Fibroblast of skin of left quadriceps (primary cell): Measurements from ENCODE around the gene CYP1A2.
"Not testable (repeated sequence)": the region's sequence is repeated elsewhere in the genome, so short reads cannot be mapped to it uniquely, and the experiment has no call there.

Experiments used
- DNase-seq, 2 experiments: peaks; one replicate each; pipeline ENCODE4 v3.0.0-alpha.2; 2013; ENCODE audit warnings: low read depth in 2 of 2

The CYP1A2 gene

GRCh38 chr15:74738239-74738638 lies 10.4 kb upstream of the CYP1A2 start:
- not testable (repeated sequence) for DNase-seq

- DNase-seq: no peak
These were observed 6.2 kb upstream of the CYP1A2 start for GRCh38 chr15:74742422-74742821.

GRCh38 chr15:74746389-74746788 lies 2.3 kb upstream of the CYP1A2 start:
- no peak for DNase-seq

- no peak for DNase-seq
These were observed 1.2 kb downstream of the CYP1A2 start for GRCh38 chr15:74749832-74750231.

- no peak for DNase-seq
These were observed 2.1 kb downstream of the CYP1A2 start for GRCh38 chr15:74750751-74751150.

GRCh38 chr15:74752011-74752410 lies 3.4 kb downstream of the CYP1A2 start:
- no peak for DNase-seq

- DNase-seq: no peak
These were observed 3.9 kb downstream of the CYP1A2 start for GRCh38 chr15:74752531-74752930.

- DNase-seq: no peak
These were observed 6.1 kb downstream of the CYP1A2 start for GRCh38 chr15:74754593-74755215.

GRCh38 chr15:74758736-74759135 lies 10.1 kb downstream of the CYP1A2 start:
- no peak for DNase-seq

GRCh38 chr15:74762791-74763150 lies 14.1 kb downstream of the CYP1A2 start:
- no peak for DNase-seq

- DNase-seq: no peak
These were observed 14.8 kb downstream of the CYP1A2 start for GRCh38 chr15:74763416-74763815.

- no peak for DNase-seq
These were observed 18.8 kb downstream of the CYP1A2 start for GRCh38 chr15:74767167-74768098.

GRCh38 chr15:74768099-74768770 lies 19.6 kb downstream of the CYP1A2 start:
- DNase-seq: no peak

- no peak for DNase-seq
These were observed 20.2 kb downstream of the CYP1A2 start for GRCh38 chr15:74768771-74769342.

- DNase-seq: no peak
These were observed 20.9 kb downstream of the CYP1A2 start for GRCh38 chr15:74769463-74770025.

- DNase-seq: no peak
These were observed 21.7 kb downstream of the CYP1A2 start for GRCh38 chr15:74770211-74770903.

GRCh38 chr15:74773329-74773728 lies 24.7 kb downstream of the CYP1A2 start:
- no peak for DNase-seq

GRCh38 chr15:74773731-74774252 lies 25.1 kb downstream of the CYP1A2 start:
- no peak for DNase-seq

- DNase-seq: no peak
These were observed 26.5 kb downstream of the CYP1A2 start for GRCh38 chr15:74775132-74775562.

- DNase-seq: no peak
These were observed 27.2 kb downstream of the CYP1A2 start for GRCh38 chr15:74775894-74776293.
